SK-N-SH treated with all-trans-retinoic acid at 6 μM for 48 hours (cell line): Measurements from ENCODE around the gene RAMAC.

Experiments used
- ATAC-seq: fragments of 200-7000 bp; cut with Tn5 transposase; 3 replicates; pipeline ENCODE4 v1.9.1; 2020; ENCODE audit warnings: mild to moderate bottlenecking, moderate library complexity
- ARNTL ChIP-seq: fragments of 450-650 bp; formaldehyde crosslinking; IDR thresholded peaks from 2 replicates; pipeline ENCODE4 v1.5.0; 2020; ENCODE audit warnings: low read depth, mild to moderate bottlenecking, moderate library complexity, borderline replicate concordance
- BACH2 ChIP-seq: fragments of 250-450 bp; sonication (Bioruptor Pico); IDR thresholded peaks from 2 replicates; pipeline ENCODE4 v1.9.0; 2021; ENCODE audit warnings: mild to moderate bottlenecking, borderline replicate concordance
- CSDC2 ChIP-seq: fragments of 250-450 bp; sonication (Bioruptor Pico); IDR thresholded peaks from 2 replicates; pipeline ENCODE4 v1.5.0; 2020; ENCODE audit warnings: mild to moderate bottlenecking, moderate library complexity
- GLIS3 ChIP-seq: fragments of 250-450 bp; sonication (Bioruptor Pico); IDR thresholded peaks from 2 replicates; pipeline ENCODE4 v1.5.0; 2020; ENCODE audit warnings: mild to moderate bottlenecking, moderate library complexity
- ISL1 ChIP-seq: fragments of 250-450 bp; sonication (Bioruptor Pico); IDR thresholded peaks from 2 replicates; pipeline ENCODE4 v2.1.2; 2022; ENCODE audit warnings: mild to moderate bottlenecking, moderate library complexity
- OSR1 ChIP-seq: fragments of 250-450 bp; sonication (Bioruptor Pico); IDR thresholded peaks from 2 replicates; pipeline ENCODE4 v1.8.0; 2022; ENCODE audit warnings: moderate library complexity, mild to moderate bottlenecking, inconsistent platforms
- PPARA ChIP-seq: fragments of 250-450 bp; sonication (Bioruptor Pico); IDR thresholded peaks from 2 replicates; pipeline ENCODE4 v1.5.0; 2020; ENCODE audit warnings: mild to moderate bottlenecking, borderline replicate concordance
- SNAI2 ChIP-seq: fragments of 250-450 bp; sonication (Bioruptor Pico); IDR thresholded peaks from 2 replicates; pipeline ENCODE4 v1.5.0; 2020; ENCODE audit warnings: mild to moderate bottlenecking, moderate library complexity
- TCF4 ChIP-seq: fragments of 250-450 bp; sonication (Bioruptor Pico); IDR thresholded peaks from 2 replicates; pipeline ENCODE4 v1.8.0; 2021; ENCODE audit warnings: mild to moderate bottlenecking, moderate library complexity, borderline replicate concordance
- TOX ChIP-seq: fragments of 250-450 bp; sonication (Bioruptor Pico); IDR thresholded peaks from 2 replicates; pipeline ENCODE4 v1.8.0; 2021; ENCODE audit warnings: mild to moderate bottlenecking, moderate library complexity, borderline replicate concordance
- ZC3H10 ChIP-seq: fragments of 250-450 bp; sonication (Bioruptor Pico); IDR thresholded peaks from 2 replicates; pipeline ENCODE4 v1.5.1; 2021; ENCODE audit warnings: mild to moderate bottlenecking, moderate library complexity
- ZFP3 ChIP-seq: fragments of 250-450 bp; sonication (Bioruptor Pico); IDR thresholded peaks from 2 replicates; pipeline ENCODE4 v1.5.0; 2020; ENCODE audit warnings: mild to moderate bottlenecking, moderate library complexity
- ZFP30 ChIP-seq: fragments of 450-650 bp; formaldehyde crosslinking; IDR thresholded peaks from 2 replicates; pipeline ENCODE4 v1.5.0; 2022; ENCODE audit warnings: mild to moderate bottlenecking, moderate library complexity
- ZNF70 ChIP-seq: fragments of 450-650 bp; formaldehyde crosslinking; IDR thresholded peaks from 2 replicates; pipeline ENCODE4 v1.5.0; 2020; ENCODE audit warnings: mild to moderate bottlenecking, moderate library complexity
- ZNF8 ChIP-seq: fragments of 450-650 bp; formaldehyde crosslinking; IDR thresholded peaks from 2 replicates; pipeline ENCODE4 v1.5.0; 2020; ENCODE audit warnings: mild to moderate bottlenecking, moderate library complexity
- TF ChIP-seq, protein P1 (sequence below): fragments of 250-450 bp; sonication (Bioruptor Pico); IDR thresholded peaks from 2 replicates; pipeline ENCODE4 v1.5.0; 2020; ENCODE audit warnings: mild to moderate bottlenecking, moderate library complexity
- TF ChIP-seq, protein P2 (sequence below): fragments of 250-450 bp; sonication (Bioruptor Pico); IDR thresholded peaks from 2 replicates; pipeline ENCODE4 v1.8.0; 2020; ENCODE audit warnings: mild to moderate bottlenecking, moderate library complexity, borderline replicate concordance
- TF ChIP-seq, protein P3 (sequence below): fragments of 250-450 bp; sonication (Bioruptor Pico); IDR thresholded peaks from 2 replicates; pipeline ENCODE4 v1.8.0; 2021; ENCODE audit warnings: low read depth, mild to moderate bottlenecking, moderate library complexity, borderline replicate concordance
- TF ChIP-seq, protein P4 (sequence below): fragments of 250-450 bp; sonication (Bioruptor Pico); IDR thresholded peaks from 2 replicates; pipeline ENCODE4 v1.5.1; 2021; ENCODE audit warnings: mild to moderate bottlenecking, moderate library complexity

RAMAC gene

DNA sequence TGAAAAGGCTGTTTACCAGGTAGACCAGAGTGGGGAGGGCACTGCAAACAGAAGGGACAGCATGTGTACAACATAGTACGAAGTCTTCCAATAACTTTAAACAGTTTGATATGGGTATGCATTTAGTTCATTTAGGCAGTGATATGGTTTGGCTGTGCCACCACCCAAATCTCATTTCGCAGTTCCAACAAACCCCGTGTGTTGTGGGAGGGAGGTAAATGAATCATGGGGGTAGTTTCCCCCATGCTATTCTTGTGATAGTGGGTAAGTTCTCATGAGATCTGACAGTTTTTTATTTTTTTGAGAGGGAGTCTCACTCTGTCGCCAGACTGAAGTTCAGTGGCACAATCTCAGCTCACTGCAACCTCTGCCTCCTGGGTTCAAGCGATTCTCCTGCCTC lies 7.6 kb upstream of the RAMAC start:
- TF ChIP-seq ISL1 (CRISPR knock-in tag), result no peak
- TF ChIP-seq, protein P1, sequence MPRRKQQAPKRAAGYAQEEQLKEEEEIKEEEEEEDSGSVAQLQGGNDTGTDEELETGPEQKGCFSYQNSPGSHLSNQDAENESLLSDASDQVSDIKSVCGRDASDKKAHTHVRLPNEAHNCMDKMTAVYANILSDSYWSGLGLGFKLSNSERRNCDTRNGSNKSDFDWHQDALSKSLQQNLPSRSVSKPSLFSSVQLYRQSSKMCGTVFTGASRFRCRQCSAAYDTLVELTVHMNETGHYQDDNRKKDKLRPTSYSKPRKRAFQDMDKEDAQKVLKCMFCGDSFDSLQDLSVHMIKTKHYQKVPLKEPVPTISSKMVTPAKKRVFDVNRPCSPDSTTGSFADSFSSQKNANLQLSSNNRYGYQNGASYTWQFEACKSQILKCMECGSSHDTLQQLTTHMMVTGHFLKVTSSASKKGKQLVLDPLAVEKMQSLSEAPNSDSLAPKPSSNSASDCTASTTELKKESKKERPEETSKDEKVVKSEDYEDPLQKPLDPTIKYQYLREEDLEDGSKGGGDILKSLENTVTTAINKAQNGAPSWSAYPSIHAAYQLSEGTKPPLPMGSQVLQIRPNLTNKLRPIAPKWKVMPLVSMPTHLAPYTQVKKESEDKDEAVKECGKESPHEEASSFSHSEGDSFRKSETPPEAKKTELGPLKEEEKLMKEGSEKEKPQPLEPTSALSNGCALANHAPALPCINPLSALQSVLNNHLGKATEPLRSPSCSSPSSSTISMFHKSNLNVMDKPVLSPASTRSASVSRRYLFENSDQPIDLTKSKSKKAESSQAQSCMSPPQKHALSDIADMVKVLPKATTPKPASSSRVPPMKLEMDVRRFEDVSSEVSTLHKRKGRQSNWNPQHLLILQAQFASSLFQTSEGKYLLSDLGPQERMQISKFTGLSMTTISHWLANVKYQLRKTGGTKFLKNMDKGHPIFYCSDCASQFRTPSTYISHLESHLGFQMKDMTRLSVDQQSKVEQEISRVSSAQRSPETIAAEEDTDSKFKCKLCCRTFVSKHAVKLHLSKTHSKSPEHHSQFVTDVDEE, result no peak
- no peak for TF ChIP-seq BACH2 (CRISPR knock-in tag)
- TF ChIP-seq, protein P2, sequence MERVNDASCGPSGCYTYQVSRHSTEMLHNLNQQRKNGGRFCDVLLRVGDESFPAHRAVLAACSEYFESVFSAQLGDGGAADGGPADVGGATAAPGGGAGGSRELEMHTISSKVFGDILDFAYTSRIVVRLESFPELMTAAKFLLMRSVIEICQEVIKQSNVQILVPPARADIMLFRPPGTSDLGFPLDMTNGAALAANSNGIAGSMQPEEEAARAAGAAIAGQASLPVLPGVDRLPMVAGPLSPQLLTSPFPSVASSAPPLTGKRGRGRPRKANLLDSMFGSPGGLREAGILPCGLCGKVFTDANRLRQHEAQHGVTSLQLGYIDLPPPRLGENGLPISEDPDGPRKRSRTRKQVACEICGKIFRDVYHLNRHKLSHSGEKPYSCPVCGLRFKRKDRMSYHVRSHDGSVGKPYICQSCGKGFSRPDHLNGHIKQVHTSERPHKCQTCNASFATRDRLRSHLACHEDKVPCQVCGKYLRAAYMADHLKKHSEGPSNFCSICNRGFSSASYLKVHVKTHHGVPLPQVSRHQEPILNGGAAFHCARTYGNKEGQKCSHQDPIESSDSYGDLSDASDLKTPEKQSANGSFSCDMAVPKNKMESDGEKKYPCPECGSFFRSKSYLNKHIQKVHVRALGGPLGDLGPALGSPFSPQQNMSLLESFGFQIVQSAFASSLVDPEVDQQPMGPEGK (CRISPR knock-in tag), result no peak
- no peak for TF ChIP-seq ZNF70 (CRISPR knock-in tag)
- TF ChIP-seq ZC3H10, result no peak
- no peak for TF ChIP-seq OSR1
- no peak for TF ChIP-seq CSDC2 (CRISPR knock-in tag)
- TF ChIP-seq, protein P3, sequence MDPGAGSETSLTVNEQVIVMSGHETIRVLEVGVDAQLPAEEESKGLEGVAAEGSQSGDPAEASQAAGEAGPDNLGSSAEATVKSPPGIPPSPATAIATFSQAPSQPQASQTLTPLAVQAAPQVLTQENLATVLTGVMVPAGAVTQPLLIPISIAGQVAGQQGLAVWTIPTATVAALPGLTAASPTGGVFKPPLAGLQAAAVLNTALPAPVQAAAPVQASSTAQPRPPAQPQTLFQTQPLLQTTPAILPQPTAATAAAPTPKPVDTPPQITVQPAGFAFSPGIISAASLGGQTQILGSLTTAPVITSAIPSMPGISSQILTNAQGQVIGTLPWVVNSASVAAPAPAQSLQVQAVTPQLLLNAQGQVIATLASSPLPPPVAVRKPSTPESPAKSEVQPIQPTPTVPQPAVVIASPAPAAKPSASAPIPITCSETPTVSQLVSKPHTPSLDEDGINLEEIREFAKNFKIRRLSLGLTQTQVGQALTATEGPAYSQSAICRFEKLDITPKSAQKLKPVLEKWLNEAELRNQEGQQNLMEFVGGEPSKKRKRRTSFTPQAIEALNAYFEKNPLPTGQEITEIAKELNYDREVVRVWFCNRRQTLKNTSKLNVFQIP (CRISPR knock-in tag), result no peak
- TF ChIP-seq TOX (CRISPR knock-in tag), result no peak
- ATAC-seq, result no peak

DNA sequence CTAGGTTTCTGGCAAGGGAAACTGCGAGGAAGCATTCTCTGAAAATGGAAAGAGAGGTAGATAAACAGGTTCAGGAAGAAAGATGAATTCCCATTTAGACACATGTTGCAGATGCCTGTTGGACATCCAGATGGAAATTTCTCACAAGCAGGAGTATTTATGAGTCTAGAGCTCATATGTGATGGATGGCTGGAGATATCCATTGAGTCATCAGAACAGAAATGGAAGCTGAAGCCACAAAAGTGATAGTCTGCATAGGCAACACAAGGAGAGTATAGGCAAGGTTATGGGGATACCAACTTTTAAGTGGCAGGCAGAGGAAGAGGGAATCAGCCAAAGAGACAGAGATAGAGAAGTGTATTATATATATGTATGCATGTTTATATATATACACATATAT lies 6.3 kb upstream of the RAMAC start:
- ATAC-seq, result no peak
- no peak for TF ChIP-seq ZNF8 (CRISPR knock-in tag)
- TF ChIP-seq, protein P3 (CRISPR knock-in tag), result no peak
- TF ChIP-seq GLIS3 (CRISPR knock-in tag), result no peak
- TF ChIP-seq ZNF70 (CRISPR knock-in tag), result no peak
- TF ChIP-seq TCF4 (CRISPR knock-in tag), result no peak
- TF ChIP-seq, protein P1, result no peak
- no peak for TF ChIP-seq ISL1 (CRISPR knock-in tag)
- no peak for TF ChIP-seq ZFP3 (CRISPR knock-in tag)
- no peak for TF ChIP-seq ZFP30
- TF ChIP-seq SNAI2 (CRISPR knock-in tag), result no peak
- no peak for TF ChIP-seq OSR1
- TF ChIP-seq ARNTL, result no peak
- TF ChIP-seq, protein P4, sequence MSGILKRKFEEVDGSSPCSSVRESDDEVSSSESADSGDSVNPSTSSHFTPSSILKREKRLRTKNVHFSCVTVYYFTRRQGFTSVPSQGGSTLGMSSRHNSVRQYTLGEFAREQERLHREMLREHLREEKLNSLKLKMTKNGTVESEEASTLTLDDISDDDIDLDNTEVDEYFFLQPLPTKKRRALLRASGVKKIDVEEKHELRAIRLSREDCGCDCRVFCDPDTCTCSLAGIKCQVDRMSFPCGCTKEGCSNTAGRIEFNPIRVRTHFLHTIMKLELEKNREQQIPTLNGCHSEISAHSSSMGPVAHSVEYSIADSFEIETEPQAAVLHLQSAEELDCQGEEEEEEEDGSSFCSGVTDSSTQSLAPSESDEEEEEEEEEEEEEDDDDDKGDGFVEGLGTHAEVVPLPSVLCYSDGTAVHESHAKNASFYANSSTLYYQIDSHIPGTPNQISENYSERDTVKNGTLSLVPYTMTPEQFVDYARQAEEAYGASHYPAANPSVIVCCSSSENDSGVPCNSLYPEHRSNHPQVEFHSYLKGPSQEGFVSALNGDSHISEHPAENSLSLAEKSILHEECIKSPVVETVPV, result no peak
- TF ChIP-seq, all 23 proteins: peak for 0

DNA sequence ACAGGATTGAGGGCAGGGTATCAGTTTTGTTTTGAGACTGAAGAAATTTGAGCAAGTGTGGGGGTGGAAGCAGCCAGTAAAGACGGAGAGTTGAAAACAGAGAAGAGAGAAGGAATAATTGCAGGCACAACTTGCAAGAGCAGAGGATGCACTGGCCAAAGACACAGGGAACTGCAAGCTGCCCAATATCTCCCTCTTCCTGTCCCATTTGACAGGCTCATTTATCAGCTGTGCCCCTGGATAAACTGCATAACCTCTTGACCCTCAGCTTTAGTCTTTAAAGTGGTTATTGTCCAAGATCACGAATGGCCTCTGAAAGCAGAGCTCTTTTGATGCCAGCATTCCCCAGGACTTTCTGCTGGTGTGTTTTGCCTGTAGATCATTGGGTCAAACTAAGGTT lies 5.0 kb upstream of the RAMAC start:
- no peak for ATAC-seq

More for the DNA sequence above, 5.0 kb upstream of the RAMAC start:
- TF ChIP-seq TCF4 (CRISPR knock-in tag) (no peak), PPARA (CRISPR knock-in tag) (no peak), ZNF70 (CRISPR knock-in tag) (no peak), ZC3H10 (no peak), GLIS3 (CRISPR knock-in tag) (no peak), OSR1 (no peak), SNAI2 (CRISPR knock-in tag) (no peak)
- TF ChIP-seq, protein P1, result no peak
